HEK293T (cell line): ENCODE measurements around the gene SMC2.
A peak's percentile ranks its signal among the peaks of the same experiment; 100 is the strongest.

Experiments
- CTCF ChIA-PET: fragments of 350-600 bp; formaldehyde crosslinking; extraction: SDS; loops from one replicate; lab custom pipeline; 2021; ENCODE audit warnings: antibody characterized with exemption, inconsistent platforms; lab: Yijun Ruan, JAX
- POLR2A ChIA-PET: fragments of 350-600 bp; formaldehyde crosslinking; extraction: SDS; loops from one replicate; lab custom pipeline; 2020; ENCODE audit warnings: antibody characterized with exemption, inconsistent platforms; lab: Yijun Ruan, JAX
- DNase-seq: peaks from one replicate; pipeline ENCODE4 v3.0.0; 2012; ENCODE audit warnings: mixed read lengths; ENCODE audit errors: extremely low spot score
- ARNT ChIP-seq: fragments of 450-650 bp; IDR thresholded peaks from 2 replicates; pipeline ENCODE4 v1.6.1; 2017; ENCODE audit warnings: mild to moderate bottlenecking
- BHLHE40 ChIP-seq: fragments of 450-650 bp; IDR thresholded peaks from 2 replicates; pipeline ENCODE4 v1.6.1; 2016; ENCODE audit warnings: mild to moderate bottlenecking, moderate library complexity, borderline replicate concordance
- CTBP1 ChIP-seq: fragments of 450-650 bp; IDR thresholded peaks from 2 replicates; pipeline ENCODE4 v1.6.1; 2016; ENCODE audit warnings: borderline replicate concordance
- ELF4 ChIP-seq: fragments of 450-650 bp; IDR thresholded peaks from 2 replicates; pipeline ENCODE4 v1.6.1; 2017; ENCODE audit warnings: antibody characterized with exemption
- FOXA1 ChIP-seq: fragments of 450-650 bp; IDR thresholded peaks from 2 replicates; pipeline ENCODE4 v1.6.1; 2016; ENCODE audit warnings: mild to moderate bottlenecking
- FOXK2 ChIP-seq: fragments of 450-650 bp; IDR thresholded peaks from 2 replicates; pipeline ENCODE4 v1.6.1; 2016; ENCODE audit warnings: mild to moderate bottlenecking
- FOXM1 ChIP-seq: fragments of 450-650 bp; IDR thresholded peaks from 2 replicates; pipeline ENCODE4 v1.6.1; 2017; ENCODE audit warnings: mild to moderate bottlenecking, borderline replicate concordance
- HDGF ChIP-seq: fragments of 450-650 bp; IDR thresholded peaks from 2 replicates; pipeline ENCODE4 v1.6.1; 2017; ENCODE audit warnings: antibody characterized with exemption, borderline replicate concordance
- L3MBTL2 ChIP-seq: fragments of 450-650 bp; conservative IDR thresholded peaks from 2 replicates; pipeline ENCODE4 v1.6.1; 2016; ENCODE audit warnings: mild to moderate bottlenecking
- LEF1 ChIP-seq: fragments of 450-650 bp; IDR thresholded peaks from 2 replicates; pipeline ENCODE4 v1.6.1; 2017; ENCODE audit warnings: mild to moderate bottlenecking, borderline replicate concordance
- NFRKB ChIP-seq: fragments of 450-650 bp; IDR thresholded peaks from 2 replicates; pipeline ENCODE4 v1.6.1; 2016; ENCODE audit warnings: mild to moderate bottlenecking, moderate library complexity
- SP1 ChIP-seq: fragments of 450-650 bp; IDR thresholded peaks from 2 replicates; pipeline ENCODE4 v1.6.1; 2017
- SUZ12 ChIP-seq: fragments of 450-650 bp; IDR thresholded peaks from 2 replicates; pipeline ENCODE4 v1.6.1; 2016; ENCODE audit warnings: mild to moderate bottlenecking
- TARDBP ChIP-seq: fragments of 450-650 bp; IDR thresholded peaks from 2 replicates; pipeline ENCODE4 v1.6.1; 2016
- ZNF384 ChIP-seq: fragments of 450-650 bp; IDR thresholded peaks from 2 replicates; pipeline ENCODE4 v1.6.1; 2016
- TF ChIP-seq, protein P1 (sequence below): fragments of 450-650 bp; IDR thresholded peaks from 2 replicates; pipeline ENCODE4 v1.6.1; 2016

Gene SMC2

DNA sequence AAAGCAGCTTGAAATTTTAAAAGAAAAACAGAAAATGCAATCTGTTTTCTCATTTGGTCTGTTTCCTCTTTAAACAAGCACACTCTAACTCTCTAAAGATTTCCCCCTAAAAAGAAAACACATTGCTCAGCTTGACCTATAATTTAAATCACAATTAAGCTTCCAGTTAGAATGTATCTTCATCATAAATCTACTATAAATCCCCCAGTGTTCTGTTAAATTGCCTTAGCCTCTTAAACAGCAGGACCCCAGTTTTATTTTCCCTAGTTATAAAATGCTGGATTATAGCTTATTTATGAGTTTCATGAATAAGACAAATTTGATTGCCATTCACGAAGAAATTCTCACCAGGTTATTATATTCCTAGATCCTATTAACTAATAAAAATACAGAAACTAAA is 8.6 kb upstream of the SMC2 start:
- no peak for DNase-seq
- POLR2A ChIA-PET, result interaction anchor here (0.9 kb wide), 1 partner anchor 8 kb away, joined by 3 read pairs; the partner anchor contains the start of gene SMC2
- TF ChIP-seq ARNT (no peak), LEF1 (no peak), ZNF384 (no peak), TARDBP (no peak), HDGF (no peak), L3MBTL2 (no peak), CTBP1 (peak; percentile 80; the same call in 1 of the 2 replicates)
- TF ChIP-seq, protein P1, sequence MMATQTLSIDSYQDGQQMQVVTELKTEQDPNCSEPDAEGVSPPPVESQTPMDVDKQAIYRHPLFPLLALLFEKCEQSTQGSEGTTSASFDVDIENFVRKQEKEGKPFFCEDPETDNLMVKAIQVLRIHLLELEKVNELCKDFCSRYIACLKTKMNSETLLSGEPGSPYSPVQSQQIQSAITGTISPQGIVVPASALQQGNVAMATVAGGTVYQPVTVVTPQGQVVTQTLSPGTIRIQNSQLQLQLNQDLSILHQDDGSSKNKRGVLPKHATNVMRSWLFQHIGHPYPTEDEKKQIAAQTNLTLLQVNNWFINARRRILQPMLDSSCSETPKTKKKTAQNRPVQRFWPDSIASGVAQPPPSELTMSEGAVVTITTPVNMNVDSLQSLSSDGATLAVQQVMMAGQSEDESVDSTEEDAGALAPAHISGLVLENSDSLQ, result peak; percentile 76
- CTCF ChIA-PET, result no interaction called here

DNA sequence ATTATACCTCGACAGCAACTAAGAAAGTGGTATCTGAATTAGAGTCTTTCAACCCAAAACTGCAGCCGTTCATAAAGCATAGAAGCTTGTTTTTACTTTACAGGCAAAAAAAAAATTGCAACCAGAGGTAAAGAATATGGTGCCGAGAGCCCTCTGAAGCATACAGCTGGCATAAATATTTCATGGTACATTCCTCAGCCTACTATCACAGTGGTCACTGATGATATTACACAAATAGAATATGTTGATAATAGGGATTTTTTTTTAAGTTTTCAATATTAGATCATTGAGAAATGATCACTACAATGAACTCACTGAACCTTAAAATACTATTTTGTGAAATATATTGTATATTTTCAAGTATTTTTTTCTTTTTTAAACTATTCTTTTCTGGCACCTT is 6.2 kb upstream of the SMC2 start:
- TF ChIP-seq TARDBP (no peak), FOXA1 (no peak), ARNT (no peak), CTBP1 (no peak), L3MBTL2 (no peak), HDGF (no peak), NFRKB (no peak)
- no peak for DNase-seq
- ChIA-PET CTCF (no interaction called here), POLR2A (no interaction called here)

DNA sequence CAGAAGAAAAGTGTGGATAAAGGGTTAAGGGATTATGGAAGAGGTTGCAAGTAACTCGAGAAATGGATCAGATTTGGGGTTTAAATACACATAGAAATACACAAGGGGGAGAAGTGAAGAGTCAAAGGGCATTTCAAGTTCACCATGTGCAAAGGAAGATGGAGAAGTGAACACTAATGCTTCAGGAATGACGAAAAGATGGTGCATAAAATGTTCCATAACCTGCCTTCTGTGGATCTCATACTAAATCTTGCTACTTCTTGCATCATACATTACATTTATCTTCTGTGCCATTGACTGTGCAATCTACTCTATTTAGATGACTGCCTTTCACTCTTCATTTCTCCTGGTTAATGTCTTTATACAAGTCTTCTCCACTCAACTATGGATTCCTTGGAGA is 5.7 kb upstream of the SMC2 start:
- ChIA-PET POLR2A (no interaction called here), CTCF (no interaction called here)
- no peak for DNase-seq
- TF ChIP-seq, protein P1, result no peak

DNA sequence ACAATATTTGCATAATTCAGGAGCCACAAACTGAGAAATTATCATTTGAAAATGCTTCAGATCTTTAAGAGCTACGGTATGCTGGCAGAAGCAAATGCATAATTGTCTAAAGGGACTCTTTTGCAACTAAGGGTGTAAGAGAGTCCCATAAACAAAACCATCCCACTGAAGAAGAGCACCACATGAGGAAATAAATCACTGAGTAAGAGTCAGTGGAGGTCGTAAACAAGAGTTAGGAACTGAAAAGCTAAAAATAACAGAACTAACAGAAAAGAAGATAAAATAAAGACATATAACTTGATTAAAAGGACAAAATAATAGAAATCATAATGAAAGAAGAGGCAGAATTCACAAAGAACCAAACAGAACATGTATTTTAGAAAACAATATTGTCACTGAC is 3.5 kb upstream of the SMC2 start:
- no peak for TF ChIP-seq L3MBTL2
- TF ChIP-seq TARDBP, result no peak
- TF ChIP-seq ARNT, result no peak
- TF ChIP-seq, protein P1, result peak; percentile 74
- no peak for TF ChIP-seq SP1
- TF ChIP-seq ZNF384, result no peak
- TF ChIP-seq ELF4, result no peak
- TF ChIP-seq CTBP1, result 0 out of 2 replicates have a peak, but pooled peaks have one; percentile 21
- ChIA-PET POLR2A (no interaction called here), CTCF (no interaction called here)
- DNase-seq, result no peak

DNA sequence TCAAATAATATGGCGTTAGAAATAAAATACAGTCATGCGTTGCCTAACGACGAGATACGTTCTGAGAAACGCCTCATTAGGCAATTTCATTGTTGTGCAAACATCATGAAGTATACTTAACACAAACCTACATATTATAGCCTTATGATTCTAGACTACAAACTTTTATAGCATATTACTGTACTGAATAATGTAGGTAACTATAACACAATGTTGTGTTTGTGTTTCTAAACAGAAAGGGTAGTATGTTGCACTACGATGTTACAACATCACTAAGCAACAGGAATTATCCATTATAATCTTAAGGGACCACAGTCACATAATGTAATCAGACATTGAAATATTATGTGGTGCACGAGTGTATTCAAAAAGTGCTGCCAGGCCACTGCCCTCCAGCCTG is 3.0 kb upstream of the SMC2 start:
- POLR2A ChIA-PET, result interaction anchor here (1.0 kb wide), 1 partner anchor 657 kb away, joined by 3 read pairs; no protein-coding TSS in a partner anchor
- DNase-seq, result no peak
- CTCF ChIA-PET, result no interaction called here
- TF ChIP-seq LEF1 (no peak), ARNT (no peak), FOXK2 (no peak), HDGF (no peak), L3MBTL2 (no peak), NFRKB (no peak), TARDBP (no peak), ZNF384 (no peak)

DNA sequence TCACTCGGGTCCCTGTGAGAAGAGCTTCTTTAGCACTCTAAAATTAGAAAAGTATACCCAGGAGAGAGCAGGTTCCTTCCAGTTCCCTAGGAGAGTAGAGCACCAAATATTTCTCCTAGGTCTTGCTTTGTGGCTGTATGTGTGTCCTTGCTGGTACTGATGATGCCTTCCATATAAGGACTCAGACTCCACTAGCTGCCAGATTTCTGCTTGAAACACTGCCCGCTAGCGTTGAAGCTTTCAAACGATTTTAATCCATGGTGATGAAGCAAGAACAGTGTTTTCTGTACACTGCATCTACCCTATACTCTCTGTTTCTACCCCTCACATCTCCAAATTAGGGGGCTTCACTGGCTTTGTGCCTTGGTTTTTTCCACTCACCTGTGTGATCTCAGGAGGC is 2.4 kb upstream of the SMC2 start:
- POLR2A ChIA-PET, result interaction anchor here (0.7 to 1.0 kb wide), 2 partner anchors 10 to 657 kb away, joined by 3 read pairs; no protein-coding TSS in a partner anchor
- peak; percentile 41 for DNase-seq
- CTCF ChIA-PET, result no interaction called here
- TF ChIP-seq, protein P1, result peak; percentile 70
- no peak for TF ChIP-seq L3MBTL2
- TF ChIP-seq LEF1, result no peak

DNA sequence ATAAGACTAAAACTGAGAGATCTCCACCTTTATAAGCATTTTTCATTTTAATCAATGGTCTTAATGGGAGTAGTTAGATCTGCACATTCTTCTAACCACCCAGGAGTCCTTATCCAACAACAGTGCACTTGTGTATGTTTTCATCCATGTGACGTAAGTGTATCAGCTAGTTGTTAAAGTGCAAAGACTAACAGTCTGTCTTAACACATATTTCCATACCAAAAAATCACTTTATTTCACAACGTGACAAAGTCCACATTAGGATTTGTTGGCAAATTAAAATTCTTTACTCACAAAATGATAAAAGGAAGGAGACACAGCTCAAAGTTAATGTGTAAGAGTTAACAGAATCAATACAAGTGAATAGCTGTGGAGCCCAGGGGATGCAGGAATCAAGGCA is 1.9 kb upstream of the SMC2 start:
- ChIA-PET POLR2A (interaction anchor here (0.7 to 1.0 kb wide), 2 partner anchors 10 to 656 kb away, joined by 3 read pairs; no protein-coding TSS in a partner anchor), CTCF (no interaction called here)
- TF ChIP-seq HDGF, result no peak
- TF ChIP-seq LEF1, result no peak
- no peak for TF ChIP-seq SUZ12
- no peak for TF ChIP-seq L3MBTL2
- no peak for TF ChIP-seq TARDBP
- no peak for TF ChIP-seq SP1
- TF ChIP-seq ARNT, result no peak
- no peak for TF ChIP-seq BHLHE40
- no peak for TF ChIP-seq FOXA1
- TF ChIP-seq CTBP1, result no peak
- no peak for TF ChIP-seq FOXK2
- TF ChIP-seq, protein P1, result no peak
- TF ChIP-seq ZNF384, result no peak
- no peak for TF ChIP-seq FOXM1
- no peak for TF ChIP-seq NFRKB
- TF ChIP-seq ELF4, result no peak
- DNase-seq, result no peak
